SK-N-SH treated with all-trans-retinoic acid at 6 μM for 48 hours (cell line): ENCODE data around the gene MPC2.

Experiments
- ARNTL ChIP-seq: fragments of 450-650 bp; formaldehyde crosslinking; IDR thresholded peaks from 2 replicates; pipeline ENCODE4 v1.5.0; 2020; ENCODE audit warnings: low read depth, mild to moderate bottlenecking, moderate library complexity, borderline replicate concordance
- BACH2 ChIP-seq: fragments of 250-450 bp; sonication (Bioruptor Pico); IDR thresholded peaks from 2 replicates; pipeline ENCODE4 v1.9.0; 2021; ENCODE audit warnings: mild to moderate bottlenecking, borderline replicate concordance
- CREB5 ChIP-seq: fragments of 250-450 bp; sonication (Bioruptor Pico); IDR thresholded peaks from 2 replicates; pipeline ENCODE4 v1.5.1; 2020; ENCODE audit warnings: low read depth, mild to moderate bottlenecking, moderate library complexity
- CSRNP3 ChIP-seq: fragments of 250-450 bp; sonication (Bioruptor Pico); IDR thresholded peaks from 2 replicates; pipeline ENCODE4 v1.5.1; 2021; ENCODE audit warnings: mild to moderate bottlenecking, moderate library complexity
- PPARA ChIP-seq: fragments of 250-450 bp; sonication (Bioruptor Pico); IDR thresholded peaks from 2 replicates; pipeline ENCODE4 v1.5.0; 2020; ENCODE audit warnings: mild to moderate bottlenecking, borderline replicate concordance
- RARB ChIP-seq: fragments of 250-450 bp; sonication (Bioruptor Pico); IDR thresholded peaks from 2 replicates; pipeline ENCODE4 v1.8.0; 2021; ENCODE audit warnings: mild to moderate bottlenecking, moderate library complexity
- SNAI2 ChIP-seq: fragments of 250-450 bp; sonication (Bioruptor Pico); IDR thresholded peaks from 2 replicates; pipeline ENCODE4 v1.5.0; 2020; ENCODE audit warnings: mild to moderate bottlenecking, moderate library complexity
- TCF4 ChIP-seq: fragments of 250-450 bp; sonication (Bioruptor Pico); IDR thresholded peaks from 2 replicates; pipeline ENCODE4 v1.8.0; 2021; ENCODE audit warnings: mild to moderate bottlenecking, moderate library complexity, borderline replicate concordance
- ZFP3 ChIP-seq: fragments of 250-450 bp; sonication (Bioruptor Pico); IDR thresholded peaks from 2 replicates; pipeline ENCODE4 v1.5.0; 2020; ENCODE audit warnings: mild to moderate bottlenecking, moderate library complexity
- ZFP30 ChIP-seq: fragments of 450-650 bp; formaldehyde crosslinking; IDR thresholded peaks from 2 replicates; pipeline ENCODE4 v1.5.0; 2022; ENCODE audit warnings: mild to moderate bottlenecking, moderate library complexity
- ZNF70 ChIP-seq: fragments of 450-650 bp; formaldehyde crosslinking; IDR thresholded peaks from 2 replicates; pipeline ENCODE4 v1.5.0; 2020; ENCODE audit warnings: mild to moderate bottlenecking, moderate library complexity
- ZNF8 ChIP-seq: fragments of 450-650 bp; formaldehyde crosslinking; IDR thresholded peaks from 2 replicates; pipeline ENCODE4 v1.5.0; 2020; ENCODE audit warnings: mild to moderate bottlenecking, moderate library complexity
- TF ChIP-seq, protein P1 (sequence below): fragments of 250-450 bp; sonication (Bioruptor Pico); IDR thresholded peaks from 2 replicates; pipeline ENCODE4 v1.8.0; 2020; ENCODE audit warnings: mild to moderate bottlenecking, moderate library complexity, borderline replicate concordance
- TF ChIP-seq, protein P2 (sequence below): fragments of 250-450 bp; sonication (Bioruptor Pico); IDR thresholded peaks from 2 replicates; pipeline ENCODE4 v1.8.0; 2021; ENCODE audit warnings: low read depth, mild to moderate bottlenecking, moderate library complexity, borderline replicate concordance

DNA sequence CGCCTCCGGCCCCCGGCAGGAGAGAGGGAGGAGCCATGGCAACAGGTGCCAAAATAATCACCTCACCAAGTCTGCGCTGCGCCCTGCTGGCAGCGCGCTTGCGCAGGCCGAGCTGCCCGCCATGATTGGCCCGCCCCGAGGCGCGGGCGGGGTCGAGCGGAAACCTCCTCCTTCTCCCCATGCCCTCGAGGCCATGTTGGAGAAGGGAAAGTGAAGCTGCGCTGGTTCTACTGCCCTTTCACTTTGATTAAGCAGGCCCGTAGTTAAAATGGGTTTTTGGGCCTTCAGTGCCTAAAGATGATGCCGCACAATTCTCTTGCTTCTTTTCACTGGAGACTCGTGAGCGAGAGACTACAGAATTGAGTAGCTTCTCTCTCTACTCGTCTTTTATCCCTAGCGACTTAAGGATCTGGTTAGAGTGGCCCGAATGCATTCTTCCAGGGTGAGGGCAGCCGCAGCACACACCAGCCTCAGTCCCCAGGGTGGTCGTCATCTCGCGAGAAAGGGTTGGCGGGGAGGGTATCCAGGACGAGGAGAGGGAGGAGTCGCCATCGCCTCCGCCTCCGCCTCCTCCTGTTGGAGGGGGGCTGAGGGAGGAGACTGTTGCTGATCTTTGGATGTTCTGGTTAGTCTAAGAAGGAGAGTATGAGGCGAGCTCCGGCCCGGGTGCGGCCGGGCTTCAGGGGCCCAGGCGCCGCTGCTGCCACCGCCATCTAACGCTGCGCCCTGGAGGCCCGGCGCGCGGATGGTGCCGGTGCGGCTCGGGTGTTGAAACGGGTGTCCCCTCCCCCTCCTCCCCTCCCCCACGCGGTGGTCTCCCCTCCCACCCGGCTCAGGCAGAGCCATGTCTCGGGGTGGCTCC lies 573 bp downstream of the MPC2 start, which contains the start of gene DCAF6:
- TF ChIP-seq CSRNP3 (CRISPR knock-in tag) (no peak), ARNTL (no peak), ZFP3 (CRISPR knock-in tag) (no peak), ZNF8 (CRISPR knock-in tag) (no peak), ZFP30 (CRISPR knock-in tag) (no peak), ZNF70 (CRISPR knock-in tag) (no peak), RARB (CRISPR knock-in tag) (no peak), TCF4 (CRISPR knock-in tag) (no peak), BACH2 (no peak), SNAI2 (no peak), CREB5 (no peak), PPARA (no peak)
- TF ChIP-seq, protein P1, sequence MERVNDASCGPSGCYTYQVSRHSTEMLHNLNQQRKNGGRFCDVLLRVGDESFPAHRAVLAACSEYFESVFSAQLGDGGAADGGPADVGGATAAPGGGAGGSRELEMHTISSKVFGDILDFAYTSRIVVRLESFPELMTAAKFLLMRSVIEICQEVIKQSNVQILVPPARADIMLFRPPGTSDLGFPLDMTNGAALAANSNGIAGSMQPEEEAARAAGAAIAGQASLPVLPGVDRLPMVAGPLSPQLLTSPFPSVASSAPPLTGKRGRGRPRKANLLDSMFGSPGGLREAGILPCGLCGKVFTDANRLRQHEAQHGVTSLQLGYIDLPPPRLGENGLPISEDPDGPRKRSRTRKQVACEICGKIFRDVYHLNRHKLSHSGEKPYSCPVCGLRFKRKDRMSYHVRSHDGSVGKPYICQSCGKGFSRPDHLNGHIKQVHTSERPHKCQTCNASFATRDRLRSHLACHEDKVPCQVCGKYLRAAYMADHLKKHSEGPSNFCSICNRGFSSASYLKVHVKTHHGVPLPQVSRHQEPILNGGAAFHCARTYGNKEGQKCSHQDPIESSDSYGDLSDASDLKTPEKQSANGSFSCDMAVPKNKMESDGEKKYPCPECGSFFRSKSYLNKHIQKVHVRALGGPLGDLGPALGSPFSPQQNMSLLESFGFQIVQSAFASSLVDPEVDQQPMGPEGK, result no peak
- TF ChIP-seq, protein P2, sequence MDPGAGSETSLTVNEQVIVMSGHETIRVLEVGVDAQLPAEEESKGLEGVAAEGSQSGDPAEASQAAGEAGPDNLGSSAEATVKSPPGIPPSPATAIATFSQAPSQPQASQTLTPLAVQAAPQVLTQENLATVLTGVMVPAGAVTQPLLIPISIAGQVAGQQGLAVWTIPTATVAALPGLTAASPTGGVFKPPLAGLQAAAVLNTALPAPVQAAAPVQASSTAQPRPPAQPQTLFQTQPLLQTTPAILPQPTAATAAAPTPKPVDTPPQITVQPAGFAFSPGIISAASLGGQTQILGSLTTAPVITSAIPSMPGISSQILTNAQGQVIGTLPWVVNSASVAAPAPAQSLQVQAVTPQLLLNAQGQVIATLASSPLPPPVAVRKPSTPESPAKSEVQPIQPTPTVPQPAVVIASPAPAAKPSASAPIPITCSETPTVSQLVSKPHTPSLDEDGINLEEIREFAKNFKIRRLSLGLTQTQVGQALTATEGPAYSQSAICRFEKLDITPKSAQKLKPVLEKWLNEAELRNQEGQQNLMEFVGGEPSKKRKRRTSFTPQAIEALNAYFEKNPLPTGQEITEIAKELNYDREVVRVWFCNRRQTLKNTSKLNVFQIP (CRISPR knock-in tag), result no peak
